HG02870 (cell line): Measurements from ENCODE around the gene KRT33B.
"Not testable (repeated sequence)": the region's sequence is repeated elsewhere in the genome, so short reads cannot be mapped to it uniquely, and the experiment has no call there.

Experiments used
- ATAC-seq: cut with Tn5 transposase; IDR thresholded peaks from one replicate; pipeline ENCODE4 v1.9.1; 2021; ENCODE audit warnings: mild to moderate bottlenecking, moderate library complexity; ENCODE audit not compliant: unreplicated experiment

KRT33B gene

DNA sequence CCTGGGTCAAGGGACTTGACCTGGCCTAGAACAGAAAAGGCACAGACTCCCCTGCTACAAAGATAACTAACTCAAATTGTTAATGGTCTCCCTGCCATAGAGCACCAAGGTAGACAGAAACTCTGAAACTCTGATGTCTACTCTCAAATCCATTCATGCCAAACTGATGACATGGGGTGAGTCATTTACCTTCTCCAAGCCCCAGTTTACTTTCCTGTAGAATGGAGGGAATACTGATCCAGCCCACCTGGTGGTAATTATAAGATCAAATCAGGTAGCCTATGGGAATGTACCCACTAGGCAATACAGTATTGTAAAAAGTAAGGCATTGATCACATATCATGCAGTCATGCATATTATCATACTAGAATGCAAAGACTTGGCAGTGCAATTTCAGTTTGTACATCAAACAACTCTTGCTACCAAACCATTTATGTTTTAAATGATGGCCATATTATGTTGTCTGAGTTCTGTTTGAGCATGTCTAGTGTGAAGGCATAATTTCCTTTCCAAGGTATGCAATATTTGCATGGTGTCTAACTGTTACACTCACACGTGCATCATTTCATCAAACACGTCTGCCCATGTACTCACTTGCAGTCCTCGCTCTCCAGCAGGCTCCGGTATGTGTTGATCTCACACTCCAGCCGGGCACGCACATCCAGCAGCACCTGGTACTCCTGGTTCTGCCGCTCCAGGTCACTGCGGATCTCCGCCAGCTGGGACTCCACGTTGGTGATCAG is 24.8 kb upstream of the KRT33B start:
- ATAC-seq = no peak

DNA sequence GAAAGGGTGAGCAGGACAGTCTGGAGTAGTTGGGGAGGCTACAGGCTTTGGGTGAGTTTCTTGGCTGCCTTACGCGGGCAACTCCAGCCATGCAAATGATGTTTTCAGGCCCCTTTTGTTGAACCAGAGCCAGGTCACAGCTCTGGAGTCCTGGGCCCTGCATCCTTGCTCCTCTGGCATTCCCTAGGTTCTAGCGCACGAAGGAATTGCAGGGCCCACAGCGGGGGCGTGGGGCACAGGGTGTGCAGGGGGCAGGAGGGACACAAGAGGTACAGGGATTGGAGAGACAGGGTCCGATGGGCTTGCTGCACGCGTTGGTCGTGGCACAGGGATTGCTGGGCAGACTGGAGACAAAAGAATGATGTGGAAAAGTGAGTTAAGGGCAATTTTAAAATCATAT is 24.2 kb upstream of the KRT33B start:
- no peak for ATAC-seq

DNA sequence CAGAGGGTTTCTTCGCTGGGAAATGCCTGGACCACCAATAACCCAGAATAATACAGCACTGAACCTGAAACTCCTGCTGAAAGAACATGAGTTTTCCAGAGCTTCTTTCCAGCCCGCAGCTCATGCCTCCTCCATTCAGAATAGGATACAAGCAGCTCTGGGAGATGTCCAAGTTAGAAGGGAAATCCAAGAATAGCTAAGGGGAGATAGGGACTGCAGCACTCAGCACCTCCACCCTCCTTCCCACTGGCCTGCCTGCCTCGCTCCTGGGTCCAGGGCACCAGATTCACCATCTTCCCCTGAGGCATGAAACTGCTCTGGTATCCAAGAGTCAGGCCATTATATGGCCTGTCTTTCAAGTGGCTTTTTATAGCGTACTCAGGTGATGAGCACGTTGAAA is 23.7 kb upstream of the KRT33B start:
- ATAC-seq = no peak

DNA sequence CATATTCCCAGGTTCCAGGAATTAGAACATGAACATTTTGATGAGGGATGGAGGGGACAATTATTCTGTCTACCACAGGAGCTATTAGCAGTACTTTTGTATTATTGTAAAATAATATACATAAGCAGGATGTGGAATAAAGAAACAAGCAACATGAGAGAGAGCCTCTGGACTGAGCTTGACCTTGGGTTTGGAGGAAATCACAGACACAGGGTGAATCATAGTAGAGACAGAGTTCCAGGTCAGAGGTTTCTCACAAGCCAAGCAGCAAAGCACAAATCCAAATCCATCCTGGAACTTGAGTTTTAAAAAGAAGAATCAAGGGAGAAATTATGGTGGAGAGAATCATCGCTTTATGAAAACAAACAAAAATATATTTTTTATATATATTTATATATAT is 22.7 kb upstream of the KRT33B start:
- no peak for ATAC-seq

DNA sequence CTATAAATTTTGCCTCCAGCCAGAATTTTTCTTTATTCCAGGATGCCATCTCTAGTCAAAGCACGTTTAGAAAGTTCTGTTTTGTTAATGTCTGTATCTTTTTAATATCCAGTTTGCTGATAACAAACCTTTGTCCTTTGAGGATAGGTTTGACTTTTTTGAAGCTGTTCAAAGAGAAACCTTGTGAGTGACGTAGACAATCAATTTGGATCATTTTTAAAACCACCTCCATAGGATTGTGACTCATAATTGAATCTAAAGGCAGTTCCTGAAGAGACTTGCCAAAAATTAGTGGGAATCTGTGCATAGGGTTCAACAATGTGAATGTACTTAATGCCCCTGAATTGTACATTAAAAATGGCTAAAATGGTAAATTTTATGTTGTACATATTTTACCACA is 21.9 kb upstream of the KRT33B start:
- no peak for ATAC-seq

DNA sequence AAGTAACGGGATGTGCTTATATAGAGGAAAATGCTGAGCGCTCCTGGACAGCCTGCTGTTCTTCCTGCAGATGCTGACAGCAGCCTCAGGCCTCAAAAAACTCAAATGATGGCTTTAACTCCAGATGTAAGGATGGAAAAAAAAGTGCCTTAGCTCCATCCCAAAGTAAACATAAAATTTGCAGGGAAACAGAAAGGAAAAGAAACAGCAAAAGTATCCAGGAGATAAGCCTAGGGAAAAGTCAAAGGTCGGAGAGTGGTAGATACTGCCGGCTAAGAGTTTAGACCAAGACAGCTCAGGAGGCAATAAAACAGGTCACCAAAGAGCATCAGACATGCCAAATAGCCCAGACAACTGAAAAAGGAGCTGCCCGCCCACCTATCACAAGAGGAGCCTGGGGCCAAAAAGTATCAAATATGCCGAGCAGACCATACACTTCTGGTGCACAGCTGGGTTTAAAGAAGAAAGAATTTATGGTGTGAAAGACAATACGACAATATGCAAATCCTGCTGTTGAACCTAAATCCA is 20.9 kb upstream of the KRT33B start:
- no peak for ATAC-seq

DNA sequence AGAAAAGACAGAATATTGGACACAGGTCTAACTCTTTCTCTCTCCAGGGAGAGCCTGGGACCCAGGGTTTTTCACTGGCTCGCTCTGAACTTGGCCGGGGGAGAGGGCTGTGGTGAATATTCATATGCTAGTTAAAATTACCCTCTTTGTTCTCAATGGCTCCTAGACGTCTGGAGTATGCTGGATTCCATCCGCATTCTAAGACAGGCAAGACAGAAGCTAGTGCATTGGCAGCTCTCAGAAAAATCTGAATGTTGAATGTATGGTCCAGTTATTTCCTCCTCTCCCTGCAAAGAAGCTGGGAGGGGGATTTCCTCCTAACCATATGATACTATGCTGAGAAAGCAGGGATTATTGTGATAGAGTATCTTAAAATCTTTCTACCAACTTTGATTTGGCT is 18.1 kb upstream of the KRT33B start:
- no peak for ATAC-seq

DNA sequence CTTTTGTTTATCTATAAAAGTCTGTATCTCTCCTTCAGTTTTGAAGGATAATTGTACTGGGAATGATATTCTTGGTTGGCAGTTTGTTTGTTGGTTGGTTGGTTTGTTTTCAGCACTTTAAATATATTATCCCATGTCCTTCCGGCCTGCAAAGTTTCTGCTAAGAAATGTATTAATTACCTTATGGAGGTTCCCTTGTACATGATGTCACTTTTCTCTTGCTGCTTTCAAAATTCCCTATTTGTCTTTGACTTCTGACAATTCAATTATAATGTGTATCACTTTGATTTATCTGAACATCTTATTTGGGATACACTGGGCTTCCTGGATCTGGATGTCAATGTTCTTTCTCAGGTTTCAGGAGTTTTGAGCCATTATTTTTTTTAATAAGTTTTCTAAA is 16.6 kb upstream of the KRT33B start:
- no peak for ATAC-seq

DNA sequence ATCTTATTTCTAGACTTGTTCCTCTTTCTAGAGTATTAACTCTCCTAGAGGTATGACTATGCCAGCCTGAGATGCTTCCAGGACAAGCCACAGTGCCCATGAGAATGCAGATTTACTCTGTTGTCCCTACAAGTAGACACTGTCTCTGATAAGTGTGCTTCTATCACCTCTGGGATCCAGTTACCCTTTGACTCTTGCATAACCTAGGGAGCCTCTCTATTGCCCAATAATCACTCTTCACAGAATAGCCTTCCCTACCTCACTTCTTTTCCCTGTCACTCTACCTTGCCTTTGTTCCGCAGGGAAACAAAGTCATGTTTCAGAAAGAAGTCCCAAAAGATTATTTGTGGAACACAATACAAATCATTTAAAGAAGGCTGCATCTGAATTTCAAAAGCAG is 14.1 kb upstream of the KRT33B start:
- no peak for ATAC-seq

DNA sequence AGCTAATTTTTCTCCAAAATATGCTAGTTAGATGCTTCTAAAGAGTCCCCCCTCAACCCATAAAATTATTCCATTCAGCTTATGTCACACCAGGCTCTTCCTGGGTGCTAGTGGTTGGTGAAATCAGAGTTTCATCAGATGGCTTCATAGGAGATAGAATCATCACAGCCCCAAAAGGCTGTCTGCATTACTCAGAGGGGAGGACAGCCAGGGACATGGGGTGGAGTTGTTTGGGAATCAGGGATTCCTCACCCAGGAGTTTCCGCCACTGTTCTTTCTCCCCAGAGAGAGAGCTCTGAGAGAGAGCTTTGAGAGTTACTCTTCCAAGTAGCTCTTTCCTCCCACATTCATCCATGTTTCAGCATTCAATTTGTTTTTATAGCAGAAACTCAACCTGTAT is 12.8 kb upstream of the KRT33B start:
- no peak for ATAC-seq

DNA sequence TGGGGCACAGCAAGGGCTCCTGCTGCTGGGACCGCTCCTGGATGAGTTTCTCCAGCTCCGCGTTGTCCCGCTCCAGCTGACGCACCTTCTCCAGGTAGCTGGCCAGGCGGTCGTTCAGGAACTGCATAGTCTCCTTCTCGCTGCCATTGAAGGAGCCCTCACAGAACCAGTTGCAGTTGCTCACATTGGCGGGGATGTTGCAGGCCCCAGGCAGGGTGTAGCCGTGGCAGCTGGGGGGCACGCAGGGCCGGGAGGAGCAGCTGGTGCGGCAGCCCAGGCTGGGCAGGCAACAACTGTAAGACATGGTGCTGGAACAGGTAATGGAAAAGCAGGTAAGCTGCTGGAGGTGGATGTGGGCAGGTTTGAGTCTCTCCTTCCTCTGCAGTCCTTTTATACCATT is 12.3 kb upstream of the KRT33B start, which contains the start of gene KRT34:
Gene KRT34, minus strand, starts transcription at position 364 of the 400 bp plus-strand sequence. Its CDS starts 60 bp downstream, at position 304.
- not testable (repeated sequence) for ATAC-seq

DNA sequence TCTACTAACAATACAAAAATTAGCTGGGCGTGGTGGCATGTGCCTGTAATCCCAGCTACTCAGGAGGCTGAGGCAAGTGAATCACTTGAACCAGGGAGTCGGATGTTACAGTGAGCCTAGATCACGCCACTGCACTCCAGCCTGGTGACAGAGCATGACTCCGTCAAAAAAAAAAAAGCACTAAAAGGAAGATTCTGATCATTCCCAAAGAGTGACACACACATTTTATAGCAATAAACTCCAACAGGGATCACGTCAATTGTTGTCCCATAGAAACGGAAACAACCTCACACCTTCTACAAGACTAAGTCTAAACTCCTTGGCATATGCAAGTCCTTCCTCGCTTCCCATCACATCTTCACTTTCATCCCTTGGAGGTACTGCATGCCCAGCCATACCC is 10.5 kb upstream of the KRT33B start:
- ATAC-seq = not testable (repeated sequence)

DNA sequence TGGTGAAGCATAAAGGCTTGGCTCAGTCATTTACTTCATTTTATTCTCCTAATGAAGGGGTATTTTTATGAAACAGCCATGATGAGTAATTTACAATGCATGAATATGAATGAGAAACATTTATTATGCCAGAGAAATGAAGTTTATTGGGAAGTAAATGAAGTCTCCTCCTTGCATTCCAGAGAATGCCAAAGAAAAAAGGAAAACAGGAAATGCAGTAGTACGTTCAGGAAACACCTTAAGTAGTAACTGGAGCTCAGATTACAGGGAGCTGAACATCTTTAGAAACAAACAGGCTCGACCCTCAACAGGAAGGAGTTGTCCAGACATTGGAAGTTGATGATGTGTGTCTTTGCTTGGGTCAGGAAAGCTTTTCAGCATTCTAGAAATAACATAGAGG is 7.9 kb upstream of the KRT33B start:
- no peak for ATAC-seq

DNA sequence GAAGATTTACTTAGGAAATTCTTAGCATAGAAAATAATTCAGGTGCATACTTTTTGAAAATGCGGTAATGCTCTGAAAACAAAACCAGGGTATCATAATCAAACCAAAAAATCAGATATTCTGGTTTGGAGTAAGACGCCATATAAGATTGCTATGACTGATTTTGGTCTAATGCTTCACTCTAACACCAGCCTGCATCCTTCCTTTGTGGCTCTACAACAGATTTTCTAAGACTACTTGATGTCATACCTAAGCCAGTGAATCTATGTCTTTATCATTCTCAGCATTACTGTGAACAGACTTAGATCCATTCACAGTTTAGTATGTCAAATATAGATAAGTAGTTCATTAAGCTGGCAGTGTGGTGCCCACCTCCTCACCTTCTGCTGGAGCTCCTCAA is 590 bp downstream of the KRT33B start:
- ATAC-seq = no peak

DNA sequence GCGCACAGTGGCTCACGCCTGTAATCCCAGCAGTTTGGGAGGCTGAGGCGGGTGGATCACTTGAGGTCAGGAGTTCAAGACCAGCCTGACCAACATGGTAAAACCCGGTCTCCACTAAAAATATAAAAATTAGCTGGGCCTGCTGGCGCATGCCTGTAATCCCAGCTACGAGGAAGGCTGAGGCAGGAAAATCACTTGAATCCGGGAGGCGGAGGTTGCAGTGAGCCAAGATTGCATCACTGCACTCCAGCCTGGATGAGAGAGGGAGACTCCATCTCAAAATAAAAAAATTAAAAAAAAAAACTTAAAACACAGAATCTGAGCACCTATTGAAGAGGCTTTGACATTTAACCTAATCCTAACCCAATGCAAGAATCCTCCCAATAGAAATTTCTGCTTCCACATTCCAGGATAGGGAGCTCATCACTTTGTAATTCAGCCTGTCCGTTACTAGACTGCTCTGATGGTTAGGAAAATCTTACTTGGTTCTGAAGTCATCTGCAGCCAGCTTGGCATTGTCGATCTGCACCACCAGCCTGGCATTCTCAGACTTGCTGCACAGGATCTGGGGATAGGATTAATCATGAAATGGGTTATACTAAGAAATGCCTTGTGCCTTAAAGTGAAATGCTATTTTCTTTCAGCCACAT is 2.1 kb downstream of the KRT33B start:
- no peak for ATAC-seq

DNA sequence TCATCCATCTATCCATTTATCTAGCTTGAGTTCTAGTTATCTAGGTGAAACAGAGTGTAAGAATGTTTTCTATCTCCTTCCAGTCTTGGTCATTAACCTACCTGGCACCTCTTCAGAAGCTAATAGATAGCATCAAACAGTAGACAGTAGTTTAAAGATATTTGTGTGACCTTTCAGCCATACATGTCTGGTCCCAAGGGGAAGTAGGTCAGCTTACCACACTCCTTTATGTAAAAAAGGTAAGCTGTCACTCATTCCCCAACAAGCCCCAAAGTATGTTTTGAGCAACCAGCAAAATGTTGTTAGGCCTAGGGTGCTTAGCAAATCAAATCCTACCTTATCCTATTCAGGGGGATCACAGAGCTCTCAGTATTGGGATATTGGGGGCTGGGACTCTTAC is 3.5 kb downstream of the KRT33B start:
- ATAC-seq = no peak

DNA sequence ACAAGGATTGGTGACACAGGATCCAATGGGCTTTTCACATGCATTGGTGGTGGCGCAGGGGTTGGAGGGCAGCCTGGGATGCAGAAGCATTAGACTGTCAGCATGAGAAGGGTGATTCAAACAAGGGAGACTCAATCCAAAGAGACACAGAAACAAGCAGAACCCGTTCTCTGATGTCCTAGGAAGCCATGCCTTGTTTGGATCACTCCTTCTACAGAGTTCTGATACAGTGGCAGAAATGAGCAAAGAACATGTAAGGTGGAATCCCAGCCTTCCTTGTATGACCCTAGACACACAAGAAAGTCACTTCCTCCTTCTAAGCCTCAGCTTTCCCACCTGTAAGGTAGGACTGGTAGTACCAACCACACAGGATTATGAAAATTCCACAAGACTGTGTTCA is 5.7 kb downstream of the KRT33B start:
- ATAC-seq = no peak

DNA sequence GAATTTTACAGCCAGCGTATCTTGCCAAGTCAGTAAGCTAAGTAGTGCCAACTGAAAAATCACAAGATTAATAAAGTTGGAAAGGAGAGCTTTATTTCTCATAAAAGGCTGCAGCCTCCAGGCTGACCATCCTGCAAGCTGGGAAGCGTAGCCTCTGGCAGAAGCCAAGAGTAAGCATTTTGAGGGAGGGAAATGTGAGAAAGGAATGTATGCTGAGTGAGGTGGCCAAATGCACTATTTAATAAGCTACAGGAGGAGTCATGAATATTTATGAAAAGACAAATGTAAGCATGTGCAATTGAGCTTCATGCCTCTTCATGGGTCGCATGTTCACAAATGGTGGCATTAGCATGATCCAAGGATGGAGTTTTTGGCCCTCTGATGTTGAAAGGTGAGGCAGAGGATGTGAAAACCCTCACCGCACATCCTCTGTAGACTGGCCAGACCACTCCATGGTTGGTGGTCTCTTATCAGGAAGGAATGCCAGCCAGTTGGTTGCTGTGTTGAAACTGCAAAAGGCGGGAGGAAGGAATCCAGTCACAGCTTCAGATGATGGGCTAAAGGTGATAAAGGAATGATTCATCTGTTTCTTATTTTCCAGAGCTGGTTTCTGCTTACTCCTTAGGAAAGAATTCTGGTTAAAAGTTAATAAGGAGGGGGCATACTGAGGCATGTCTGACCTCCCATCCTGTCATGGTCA is 9.2 kb downstream of the KRT33B start:
- no peak for ATAC-seq

DNA sequence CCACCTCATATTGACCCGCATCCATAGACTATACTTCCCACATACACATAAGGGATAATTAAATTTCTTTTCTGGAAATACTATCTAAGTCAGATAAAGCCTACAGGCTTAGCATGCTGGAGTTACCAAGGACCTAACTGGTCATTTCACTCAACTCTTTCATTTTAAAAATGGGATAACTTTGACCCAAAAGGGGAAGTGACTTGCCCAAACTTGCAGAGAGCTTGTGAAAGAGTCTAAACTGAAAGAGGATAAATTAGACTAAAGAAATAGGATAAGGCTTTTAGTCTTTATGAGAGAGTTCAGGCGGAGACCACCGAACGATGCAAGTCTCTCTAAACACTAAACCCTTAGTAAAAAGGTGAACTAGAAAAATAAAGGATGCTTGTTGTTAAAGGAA is 15.1 kb downstream of the KRT33B start:
- no peak for ATAC-seq

DNA sequence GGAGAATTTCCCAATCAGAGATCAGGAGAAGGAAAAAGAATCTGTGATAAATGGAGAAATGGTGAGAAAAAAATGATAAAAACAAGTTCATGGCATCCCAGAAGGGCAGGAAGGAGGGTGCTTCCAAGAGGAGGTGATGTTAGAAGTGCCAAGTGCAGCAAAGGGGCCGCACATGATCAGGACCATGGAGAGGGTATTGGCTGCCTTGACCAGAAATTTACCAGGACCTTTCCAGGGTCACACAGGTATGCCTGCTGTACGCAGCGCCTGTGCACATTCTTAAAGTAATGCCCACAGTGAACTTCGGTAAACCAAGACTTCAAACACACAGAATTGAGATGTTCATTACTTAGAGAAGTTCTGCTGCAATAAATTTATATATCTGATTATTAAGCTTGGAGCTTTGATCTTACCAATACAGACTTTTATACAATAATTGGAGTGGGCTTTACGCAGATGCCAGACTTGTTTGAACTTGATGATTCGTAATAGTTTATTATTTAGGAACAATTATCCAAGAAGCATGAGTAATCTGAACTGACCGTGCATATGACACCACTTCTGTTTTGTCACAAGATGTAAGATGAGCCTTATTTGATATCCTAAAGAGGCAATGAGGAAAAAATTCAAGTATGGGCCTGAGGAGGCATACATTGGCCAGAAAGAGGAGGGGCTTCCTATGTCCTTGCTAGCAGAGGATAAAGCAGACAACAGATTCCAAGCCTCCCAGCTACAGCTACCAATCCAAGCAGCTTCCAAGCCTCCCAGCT is 16.8 kb downstream of the KRT33B start:
- ATAC-seq = no peak

DNA sequence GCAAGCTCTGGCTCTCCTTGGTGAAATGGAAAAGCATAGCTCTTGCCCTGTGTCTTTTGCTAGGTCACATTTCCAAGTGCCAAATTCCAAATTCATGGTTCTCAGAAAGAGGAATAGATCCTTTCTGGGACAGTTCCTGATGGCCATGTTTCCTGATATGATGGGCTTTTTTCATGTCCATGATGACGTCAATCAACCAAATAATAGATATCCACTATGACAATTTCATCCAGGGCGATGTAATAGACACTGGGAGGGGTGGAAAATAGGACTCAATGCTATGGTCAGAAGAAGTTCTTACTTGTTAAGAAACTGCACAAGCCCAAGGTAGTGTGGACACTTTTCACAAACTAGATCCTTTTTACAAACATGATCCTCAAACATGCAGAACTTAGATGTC is 18.4 kb downstream of the KRT33B start:
- ATAC-seq = no peak
